GM21447 (cell line): Measurements from ENCODE around the gene IRGC.

Source experiments
- ATAC-seq: cut with Tn5 transposase; IDR thresholded peaks from one replicate; pipeline ENCODE4 v1.9.1; 2021; ENCODE audit not compliant: unreplicated experiment

IRGC gene

DNA sequence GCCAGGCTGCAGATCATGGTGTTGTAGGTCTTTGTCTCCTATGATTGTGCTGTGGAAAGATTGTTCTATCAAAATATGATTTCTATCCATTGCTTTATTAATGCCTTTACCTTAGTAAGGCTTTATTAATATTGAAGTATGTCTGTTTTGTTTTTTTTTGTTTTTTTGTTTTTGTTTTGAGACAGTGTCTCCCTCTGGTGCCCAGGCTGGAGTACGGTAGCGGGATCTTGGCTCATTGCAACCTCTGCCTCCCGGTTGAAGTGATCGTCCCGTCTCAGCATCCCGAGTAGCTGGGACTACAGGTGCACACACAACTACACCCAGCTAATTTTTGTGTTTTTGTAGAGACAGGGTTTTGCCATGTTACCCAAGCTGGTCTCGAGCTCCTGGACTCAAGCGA is 7.7 kb downstream of the IRGC start:
- ATAC-seq = no peak

DNA sequence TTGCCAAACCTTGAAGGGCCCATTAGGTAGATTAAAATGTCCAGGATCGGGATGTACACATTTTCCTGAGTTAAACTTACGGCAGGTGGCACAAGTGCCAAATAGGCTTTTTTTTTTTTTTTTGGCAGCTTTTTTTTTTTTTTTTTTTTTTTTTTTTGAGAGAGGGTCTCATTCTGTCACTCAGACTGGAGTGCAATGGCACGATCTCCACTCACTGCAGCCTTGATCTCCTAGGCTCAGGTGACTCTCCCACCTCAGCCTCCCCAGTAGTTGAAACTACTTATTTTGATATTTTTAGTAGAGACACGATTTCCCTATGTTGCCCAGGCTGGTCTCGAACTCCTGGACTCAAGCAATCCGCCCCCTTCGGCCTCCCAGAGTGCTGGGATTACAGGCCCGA is 9.0 kb downstream of the IRGC start:
- no peak for ATAC-seq

DNA sequence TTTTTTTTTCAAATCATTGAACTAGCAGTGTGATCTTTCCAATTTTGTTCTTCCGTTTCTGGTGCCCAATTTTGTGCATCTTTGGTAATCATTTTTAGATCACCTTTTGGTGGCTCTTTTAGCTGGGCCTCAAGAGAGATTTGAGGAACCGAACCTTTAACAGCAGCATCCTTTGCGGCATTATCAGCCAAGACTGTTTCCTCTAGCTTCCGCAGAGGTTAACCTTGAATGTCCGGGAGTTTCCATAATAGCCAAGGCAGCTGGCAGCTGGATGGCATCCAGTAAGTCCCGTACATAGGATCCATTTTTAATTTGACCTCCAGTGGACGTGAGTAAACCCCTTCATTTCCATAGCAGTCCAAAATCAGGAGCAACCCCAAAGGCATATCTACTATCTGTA is 9.6 kb downstream of the IRGC start:
- no peak for ATAC-seq

DNA sequence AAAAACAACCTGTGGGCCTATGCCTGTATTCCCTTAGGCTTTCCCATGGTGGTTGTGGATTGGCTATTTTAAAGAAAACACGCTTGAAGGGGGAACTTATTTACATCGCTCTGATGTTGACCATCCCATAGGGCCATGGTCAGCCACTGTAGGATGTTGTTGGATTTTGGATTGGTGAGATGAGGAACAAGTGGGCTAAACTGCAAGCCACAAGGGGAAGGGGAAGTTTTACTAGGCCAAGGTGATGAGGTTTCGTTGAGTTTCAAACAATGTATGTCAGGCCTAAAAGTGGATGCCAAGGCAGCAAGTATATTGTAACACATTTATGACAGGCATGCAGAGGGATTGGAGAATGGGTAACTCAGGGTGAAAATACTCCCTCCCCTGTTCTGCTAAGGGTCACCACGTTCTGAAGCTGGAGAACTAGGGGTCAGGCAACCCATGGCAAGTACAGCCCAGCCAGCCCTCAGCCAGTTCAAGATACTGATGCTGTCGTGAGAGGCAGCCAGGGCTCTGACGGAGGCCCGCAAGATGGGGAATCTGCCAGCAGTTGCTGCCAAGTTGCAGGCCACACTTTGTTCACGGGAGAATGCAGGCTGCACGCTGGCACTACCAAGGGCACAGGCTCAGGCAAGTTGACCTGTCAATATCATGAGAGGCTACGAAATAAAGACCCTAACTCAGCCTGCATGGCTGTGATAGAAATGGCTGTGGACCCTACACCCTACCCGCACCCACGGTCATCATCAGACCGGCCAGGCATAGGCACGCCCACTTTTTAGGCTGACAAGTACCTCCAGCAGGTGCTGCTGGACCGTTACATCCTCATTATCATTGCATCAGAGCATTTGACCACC is 11.1 kb downstream of the IRGC start:
- ATAC-seq = no peak

DNA sequence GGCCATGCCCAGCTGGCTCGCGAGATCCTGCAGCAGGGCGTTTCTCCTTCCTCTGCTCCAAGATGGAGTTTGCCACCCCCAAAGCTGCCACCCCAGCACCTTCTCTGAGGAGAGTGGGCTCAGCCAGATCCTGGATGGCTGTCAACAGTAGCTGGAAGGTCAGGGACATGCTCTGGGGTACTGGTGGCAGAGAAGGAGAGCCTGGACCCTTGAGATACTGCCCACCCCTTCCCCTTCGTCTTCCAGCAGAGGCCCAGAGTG is 11.6 kb downstream of the IRGC start:
- ATAC-seq = no peak

DNA sequence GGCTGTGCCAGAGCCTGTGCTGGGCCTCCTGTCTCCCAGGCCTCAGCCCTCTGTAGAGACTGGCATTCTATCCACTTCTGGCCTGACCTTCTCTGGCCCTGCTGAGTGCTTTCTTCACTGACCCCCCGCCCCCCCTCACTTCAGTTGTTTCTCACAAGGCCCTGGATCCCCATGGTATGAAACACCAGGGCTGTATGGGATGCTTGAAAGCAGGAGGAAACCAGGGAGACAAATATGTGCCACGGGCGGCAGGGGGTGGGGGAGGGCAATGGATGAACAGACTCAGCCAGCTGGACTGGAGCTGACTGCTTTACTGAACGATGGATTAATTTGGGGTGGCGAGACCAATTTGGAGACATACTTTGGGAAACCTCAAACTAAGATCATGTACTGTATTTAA is 14.0 kb downstream of the IRGC start:
- ATAC-seq = no peak

DNA sequence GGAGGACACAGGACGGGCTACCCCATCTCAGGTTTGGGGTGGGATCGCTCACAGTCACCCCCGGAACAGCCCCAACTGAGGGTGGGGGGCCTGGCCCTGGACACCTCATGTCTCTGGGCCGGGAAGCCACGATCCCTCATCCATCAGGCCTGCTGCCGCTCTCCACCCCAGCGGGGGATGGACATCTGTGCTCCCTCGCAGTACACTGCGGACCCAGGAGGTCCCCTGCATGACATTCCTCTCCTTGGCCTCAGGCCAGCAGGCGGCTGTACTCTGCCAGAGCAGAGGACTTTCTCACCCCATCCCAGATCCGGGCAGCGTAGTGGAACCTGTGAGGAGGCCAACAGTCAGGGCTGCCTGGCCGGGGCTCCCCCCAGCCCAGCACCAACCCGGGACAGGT is 15.5 kb downstream of the IRGC start:
- ATAC-seq = no peak

DNA sequence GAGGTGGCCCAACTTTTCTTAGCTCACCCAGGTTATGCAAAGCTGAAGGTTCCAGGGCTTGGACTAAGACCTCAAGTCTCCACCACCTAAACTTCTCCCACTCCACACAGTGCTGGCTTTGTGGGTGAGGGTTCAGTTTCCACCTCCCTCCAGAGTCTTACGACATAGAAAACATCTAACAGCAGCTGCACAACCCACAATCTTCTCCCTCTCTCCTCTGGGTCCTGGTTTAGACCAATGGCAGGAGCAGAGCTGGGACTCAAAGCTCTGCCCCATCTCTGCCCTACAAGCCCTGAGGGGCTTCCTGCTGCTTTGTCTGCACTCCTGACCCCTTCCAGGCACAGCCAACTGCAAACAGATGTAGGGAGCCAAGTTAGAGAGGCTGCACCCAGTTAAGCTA is 16.0 kb downstream of the IRGC start:
- no peak for ATAC-seq

DNA sequence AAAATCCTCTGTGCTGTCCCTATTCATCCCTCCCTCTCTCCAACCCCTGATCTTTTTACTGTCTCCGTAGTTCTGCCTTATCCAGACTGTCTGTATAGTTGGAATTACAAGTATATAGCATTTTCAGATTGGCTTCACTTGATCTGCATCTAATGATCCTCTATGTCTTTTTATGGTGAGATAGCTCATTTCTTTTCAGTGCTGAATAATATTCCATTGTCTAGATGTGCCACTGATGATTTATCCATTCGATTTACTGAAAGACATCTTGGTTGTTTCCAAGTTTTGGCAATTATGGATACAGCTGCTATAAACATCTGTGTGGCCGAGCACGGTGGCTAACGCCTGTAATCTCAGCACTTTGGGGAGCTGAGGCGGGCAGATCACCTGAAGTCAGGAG is 19.1 kb downstream of the IRGC start:
- no peak for ATAC-seq

DNA sequence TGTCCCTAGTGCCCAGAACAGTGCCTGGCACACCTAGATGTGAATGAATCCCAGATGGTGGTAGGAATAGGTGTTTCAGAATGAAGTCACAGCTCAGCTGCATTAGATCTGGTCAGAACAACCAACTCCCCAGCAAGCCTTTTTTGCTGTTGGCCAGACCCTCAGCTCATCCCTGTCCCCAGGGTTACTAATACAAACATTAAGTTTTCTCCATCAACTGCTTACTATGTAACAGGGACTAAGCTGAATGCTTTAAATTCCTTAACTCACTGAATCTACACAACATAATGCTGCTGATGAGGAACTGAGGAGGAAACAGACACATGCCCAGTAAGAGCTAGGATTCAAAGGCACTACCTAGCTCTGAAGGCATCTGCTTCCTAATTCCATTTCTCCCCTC is 20.1 kb downstream of the IRGC start:
- ATAC-seq = no peak

DNA sequence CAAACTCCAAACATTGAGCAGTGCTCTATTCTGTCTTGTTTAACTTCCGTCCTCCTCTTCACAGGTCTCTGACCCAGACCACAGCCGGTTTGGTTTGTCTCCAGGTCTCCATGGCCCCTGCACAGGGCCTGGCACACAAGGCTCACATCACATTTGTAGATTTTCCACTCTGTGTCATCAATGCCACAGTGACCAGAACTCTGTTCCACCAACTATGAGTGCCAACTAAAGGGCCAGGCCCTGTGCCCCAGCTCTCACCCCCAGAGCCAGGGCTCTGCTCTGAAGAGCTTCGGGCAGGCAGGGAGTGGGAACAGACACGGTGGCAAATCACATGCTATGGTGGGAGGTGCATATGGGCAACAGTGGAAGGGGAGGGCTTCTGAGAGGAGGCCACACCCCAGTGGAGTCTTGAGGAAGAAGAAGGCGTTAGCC is 22.9 kb downstream of the IRGC start:
- ATAC-seq = no peak

DNA sequence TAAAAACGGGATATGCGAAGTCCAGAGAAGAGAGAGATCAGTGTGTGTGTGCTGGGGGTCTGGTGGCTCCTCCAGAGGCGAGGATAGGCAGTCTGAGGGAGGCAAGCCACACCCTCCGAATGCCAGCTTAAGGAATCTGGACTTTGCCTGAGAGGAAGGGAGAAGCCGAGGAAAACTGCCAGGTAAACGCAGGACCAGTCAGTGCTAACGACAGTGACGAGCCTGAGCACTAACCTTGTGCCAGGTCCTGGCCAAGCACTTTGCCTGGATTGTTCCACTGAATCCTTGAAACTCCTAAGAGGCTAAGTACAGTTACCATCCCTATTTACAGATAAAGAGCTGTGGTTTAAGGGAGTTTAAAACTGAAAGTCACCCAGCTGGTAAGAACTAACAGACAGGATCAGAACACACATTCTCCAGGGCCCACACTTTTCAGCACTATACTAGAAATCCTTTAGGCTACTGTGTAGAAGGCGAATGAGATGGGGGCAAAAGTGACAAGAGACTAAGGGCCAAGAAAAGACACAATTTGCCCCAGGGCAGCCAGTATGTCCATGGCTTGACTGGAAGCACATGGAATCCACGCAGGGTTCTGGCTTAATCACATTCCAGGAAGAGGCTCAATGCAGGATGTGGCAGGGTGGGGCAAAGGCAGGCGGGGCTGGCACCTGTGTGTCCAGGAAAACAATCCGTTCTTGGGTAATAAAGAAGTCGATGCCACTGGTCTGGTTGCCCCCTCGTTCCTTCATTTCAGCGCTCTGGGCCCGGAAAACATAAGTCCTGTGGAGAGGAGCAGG is 23.8 kb downstream of the IRGC start:
- no peak for ATAC-seq

DNA sequence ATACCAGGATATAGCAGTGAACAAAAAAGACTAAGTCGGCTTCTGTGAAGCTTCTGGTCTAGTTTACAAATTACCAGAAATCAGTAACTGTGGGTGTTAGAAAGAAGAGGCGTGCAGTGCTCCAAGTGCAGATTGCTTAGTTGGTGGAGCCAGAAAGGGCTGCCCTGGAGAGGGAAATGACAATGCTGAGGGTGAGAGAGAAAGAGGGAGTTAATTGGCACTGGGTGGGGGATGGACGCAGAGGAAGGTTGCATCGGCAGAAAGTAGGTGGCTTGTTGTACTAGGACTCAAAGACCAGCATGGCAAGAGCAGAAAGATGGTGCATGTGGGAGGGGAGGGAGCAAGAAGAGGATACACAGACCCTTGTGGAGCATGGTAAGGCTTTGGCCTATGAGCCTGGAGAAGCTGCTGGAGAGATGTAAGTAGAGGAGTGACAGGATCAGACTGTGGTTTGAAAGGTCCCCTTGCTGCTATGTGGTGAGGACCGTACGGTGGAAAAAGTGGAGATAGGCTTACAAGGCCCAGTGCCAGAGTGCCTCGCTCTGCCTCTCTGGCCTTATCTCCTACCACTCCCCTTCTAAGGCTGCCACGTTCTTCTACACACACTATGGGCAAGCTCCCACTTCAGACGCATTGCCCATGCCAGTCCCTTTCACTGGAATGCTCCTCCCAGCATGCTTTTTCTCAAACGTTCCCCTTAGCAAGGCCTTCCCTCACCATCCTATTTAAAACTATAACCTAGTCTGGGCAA is 25.4 kb downstream of the IRGC start:
- no peak for ATAC-seq

DNA sequence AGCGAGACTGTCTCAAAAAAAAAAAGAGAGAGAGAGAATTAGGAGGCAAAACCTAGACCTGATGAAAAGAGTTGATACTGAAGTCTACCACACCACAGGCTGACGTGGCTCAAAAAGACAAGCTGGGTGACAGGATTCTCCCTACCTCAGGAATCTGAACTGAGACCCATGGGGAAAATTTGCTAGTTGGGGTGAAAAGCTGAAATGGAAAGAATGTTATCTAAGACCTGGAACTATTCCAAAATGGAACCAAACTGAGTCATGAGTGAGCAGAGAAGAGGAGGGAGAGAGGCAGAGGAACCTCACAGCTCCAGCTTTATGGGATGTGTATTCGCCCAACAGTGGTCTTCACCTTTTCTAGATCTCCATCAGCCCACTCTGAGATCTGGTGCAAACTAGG is 27.2 kb downstream of the IRGC start:
- no peak for ATAC-seq

DNA sequence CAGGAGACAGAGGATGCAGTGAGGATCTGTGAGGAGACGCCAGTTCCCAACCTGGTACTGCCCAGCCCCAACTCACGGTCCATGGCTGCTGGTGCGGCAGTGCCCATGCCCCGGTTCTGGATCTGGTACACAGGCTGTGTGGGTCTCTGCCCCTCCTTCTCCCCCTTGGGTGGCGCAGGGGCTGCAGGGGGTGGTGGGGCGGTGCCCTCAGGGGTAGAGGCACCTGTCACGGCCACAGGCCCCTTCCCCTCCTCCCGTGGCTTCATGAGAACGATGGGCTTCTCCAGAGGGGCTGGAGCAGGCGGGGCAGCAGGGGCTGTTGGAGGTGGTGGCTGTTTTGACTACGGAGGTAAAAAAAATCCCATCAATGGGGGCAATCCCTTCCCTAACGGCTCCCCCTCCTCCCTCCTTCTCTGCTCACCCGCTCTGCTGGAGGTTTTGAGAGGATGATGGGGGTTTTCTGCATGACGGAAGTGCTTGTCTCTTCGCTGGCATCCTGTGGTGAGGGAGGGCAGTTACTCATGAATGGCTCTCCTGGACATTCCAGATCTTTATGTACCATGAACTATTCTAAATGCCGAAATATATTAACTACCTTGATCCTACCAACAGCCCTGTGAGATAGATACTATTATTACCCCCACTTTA is 31.8 kb downstream of the IRGC start:
- ATAC-seq = no peak

DNA sequence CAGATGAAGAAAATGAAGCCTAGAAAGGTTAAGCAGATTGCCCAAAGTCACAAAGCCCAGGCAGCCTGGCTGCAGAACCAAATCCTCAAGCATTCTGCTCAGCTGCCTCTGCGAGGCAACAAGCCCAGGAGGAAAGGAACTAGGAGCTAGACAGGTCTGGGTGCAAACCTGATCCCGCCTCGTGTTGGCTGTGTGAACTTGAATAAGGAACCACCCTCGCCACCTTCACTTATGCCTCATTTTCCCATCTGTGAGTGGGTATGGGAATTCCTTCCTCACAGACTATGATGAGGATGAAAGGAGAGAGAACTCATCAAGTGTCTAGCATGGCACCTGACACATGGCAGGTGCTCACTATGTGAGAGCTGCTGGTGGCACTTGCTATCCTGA is 32.3 kb downstream of the IRGC start:
- ATAC-seq = no peak

DNA sequence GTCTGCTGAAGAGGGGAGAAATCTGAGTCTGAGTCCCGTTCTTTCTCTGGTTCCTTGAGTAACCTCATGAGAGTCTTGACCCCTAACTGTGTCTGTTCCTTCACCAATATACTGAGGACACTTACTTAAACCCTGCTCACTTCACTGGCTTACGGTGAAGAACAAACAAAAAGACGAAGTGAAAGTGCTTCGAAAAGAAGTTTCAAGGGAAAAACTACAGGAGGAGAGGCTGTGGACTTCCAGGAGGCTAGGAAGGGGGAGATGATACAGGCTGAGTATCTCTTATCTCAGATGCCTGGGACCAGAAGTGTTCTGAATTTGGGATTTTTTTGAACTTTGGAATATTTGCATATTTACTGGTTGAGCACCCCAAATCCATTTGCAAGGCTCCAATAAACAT is 32.8 kb downstream of the IRGC start:
- ATAC-seq = no peak

DNA sequence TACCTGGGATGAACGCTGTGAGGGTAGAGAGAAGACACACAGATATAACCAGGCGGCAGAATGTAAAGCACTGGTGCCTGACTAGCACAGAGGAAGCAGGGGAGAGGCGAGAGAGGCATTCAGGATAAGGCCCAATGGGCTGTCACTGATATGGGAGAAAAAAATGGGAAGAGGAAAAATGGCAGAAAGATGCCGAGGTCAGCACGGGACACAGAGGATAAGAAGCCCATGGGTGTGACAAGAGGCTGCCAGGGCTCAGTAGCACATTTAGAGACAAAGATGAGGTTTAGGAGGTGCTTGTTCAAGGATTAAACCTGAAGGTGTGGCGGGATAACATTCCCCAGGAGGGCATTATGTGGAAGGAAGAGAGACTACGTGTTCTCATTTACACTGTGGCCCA is 33.3 kb downstream of the IRGC start:
- no peak for ATAC-seq

DNA sequence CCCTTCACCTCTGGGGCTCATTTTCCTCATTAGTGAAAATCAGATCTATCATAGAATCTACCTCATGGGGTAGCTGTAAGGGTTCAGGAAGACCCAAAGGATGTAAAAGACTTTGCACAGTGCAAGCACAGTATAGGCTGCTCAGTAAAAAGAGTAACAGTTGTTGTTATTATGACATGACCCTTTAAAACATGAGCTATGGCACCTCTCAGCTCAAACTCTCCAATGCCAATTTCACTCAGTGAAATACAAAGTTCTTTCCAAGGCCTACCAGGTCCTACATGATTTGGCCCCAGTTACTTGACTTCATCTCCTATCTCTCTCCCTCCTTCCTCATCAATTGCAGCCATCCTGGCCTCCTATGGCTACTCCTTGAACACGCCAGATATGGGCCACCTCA is 34.0 kb downstream of the IRGC start:
- ATAC-seq = no peak

DNA sequence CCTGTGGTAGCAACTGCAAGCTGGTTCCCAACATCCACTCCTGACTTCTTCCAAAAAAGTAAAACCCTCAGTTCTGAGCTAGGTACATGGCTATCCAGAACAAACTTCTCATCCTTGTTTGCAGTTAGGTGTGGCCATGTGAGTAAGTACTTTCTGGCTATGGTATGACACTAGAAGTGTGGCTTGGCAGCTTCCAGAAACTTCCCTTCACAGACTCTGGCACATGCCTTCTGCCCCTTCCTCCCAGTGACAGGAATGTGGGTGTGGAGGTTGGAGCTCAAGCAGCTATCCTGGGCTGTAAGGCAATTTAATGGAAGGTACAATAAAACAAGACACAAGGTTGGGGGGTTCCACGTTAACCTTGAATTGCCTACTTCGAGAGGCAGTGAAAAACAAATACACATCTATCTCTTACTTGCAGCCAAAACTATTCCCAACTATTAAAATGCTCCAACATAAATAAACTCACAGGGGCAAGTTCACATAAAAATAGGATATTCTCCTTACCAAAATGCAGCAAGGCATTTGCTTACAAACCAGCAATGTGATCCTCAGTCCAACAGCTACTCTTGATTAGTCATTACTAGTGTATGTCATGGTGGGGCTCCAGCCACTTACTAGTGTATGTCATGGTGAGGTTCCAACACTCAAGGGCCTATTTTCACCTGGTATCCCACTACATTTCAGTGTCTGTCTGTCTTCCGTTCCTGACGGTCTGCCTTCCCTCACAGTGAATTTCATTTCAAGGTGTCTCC is 35.8 kb downstream of the IRGC start:
- ATAC-seq = no peak
